GM12873 (cell line): Measurements from ENCODE around the gene RXRA.

Experiments
- CTCF ChIP-seq: IDR thresholded peaks from 2 replicates; pipeline ENCODE4 v1.5.1; 2012; ENCODE audit warnings: low read depth, mild to moderate bottlenecking, moderate library complexity, low read length, control low read depth; ENCODE audit not compliant: insufficient read depth; ENCODE audit errors: missing control alignments

Gene RXRA

GRCh38 chr9:134408389-134408788 is 82.1 kb downstream of the RXRA start:
- TF ChIP-seq CTCF = peak; percentile 29

- no peak for TF ChIP-seq CTCF
Observed at GRCh38 chr9:134408939-134409737, 82.9 kb downstream of the RXRA start.

GRCh38 chr9:134410071-134410834 is 84.0 kb downstream of the RXRA start:
- no peak for TF ChIP-seq CTCF

- TF ChIP-seq CTCF = no peak
Observed at GRCh38 chr9:134410835-134411217, 84.6 kb downstream of the RXRA start.

- no peak for TF ChIP-seq CTCF
Observed at GRCh38 chr9:134411440-134412297, 85.4 kb downstream of the RXRA start.

- TF ChIP-seq CTCF = no peak
Observed at GRCh38 chr9:134412298-134412711, 86.0 kb downstream of the RXRA start.
